Stimulated activated memory B cell treated with anti-CD40 and anti-IgM and Interleukin-4, amounts not matched to agents 10 μg/mL and 1 μg/mL and 100 μg/mL, for 72 hours (primary cell): Measurements from ENCODE around the gene SH3BP1.

Experiments used
- ATAC-seq: fragments of 150-1000 bp; cut with Tn5 transposase; 2 replicates; pipeline ENCODE4 v1.10.0; 2021
- H3K27ac Mint-ChIP-seq: one replicate; pipeline ENCODE4 v1.8.0; 2022; ENCODE audit warnings: mild to moderate bottlenecking, mixed read lengths
- H3K27me3 Mint-ChIP-seq: one replicate; pipeline ENCODE4 v1.8.0; 2022; ENCODE audit warnings: mixed read lengths
- H3K36me3 Mint-ChIP-seq: one replicate; pipeline ENCODE4 v1.8.0; 2022; ENCODE audit warnings: mixed read lengths
- H3K4me1 Mint-ChIP-seq: one replicate; pipeline ENCODE4 v1.8.0; 2022; ENCODE audit warnings: mixed read lengths
- H3K4me3 Mint-ChIP-seq: one replicate; pipeline ENCODE4 v1.8.0; 2022; ENCODE audit warnings: mild to moderate bottlenecking, moderate library complexity, mixed read lengths
- H3K9me3 Mint-ChIP-seq: one replicate; pipeline ENCODE4 v1.8.0; 2022; ENCODE audit warnings: mixed read lengths

Gene SH3BP1

GRCh38 chr22:37624876-37625275, 14.6 kb upstream of the SH3BP1 start:
- Mint-ChIP-seq H3K9me3 (no peaks in the 10 kb centered on the region), H3K36me3 (peaks cover 47% of the 10 kb centered on the region), H3K4me3 (no peak overlapping the region), H3K4me1 (peaks cover 79% of the 10 kb centered on the region), H3K27ac (peak overlapping the region; percentile 85), H3K27me3 (no peaks in the 10 kb centered on the region)
- ATAC-seq = no peak

- no peak for ATAC-seq
- Mint-ChIP-seq H3K4me1 (peaks cover 71% of the 10 kb centered on the region), H3K27ac (peak overlapping the region; percentile 85), H3K4me3 (peak overlapping the region; percentile 41), H3K36me3 (peaks cover 40% of the 10 kb centered on the region), H3K27me3 (no peaks in the 10 kb centered on the region), H3K9me3 (no peaks in the 10 kb centered on the region)
Observed at GRCh38 chr22:37625737-37626136, 13.7 kb upstream of the SH3BP1 start.

- no peaks in the 10 kb centered on the region for H3K27me3 Mint-ChIP-seq
- no peaks in the 10 kb centered on the region for H3K9me3 Mint-ChIP-seq
- H3K4me3 Mint-ChIP-seq = peak overlapping the region; percentile 41
- peaks cover 38% of the 10 kb centered on the region for H3K36me3 Mint-ChIP-seq
- peaks cover 69% of the 10 kb centered on the region for H3K4me1 Mint-ChIP-seq
- no peak for ATAC-seq
- peak overlapping the region; percentile 85 for H3K27ac Mint-ChIP-seq
Observed at GRCh38 chr22:37626144-37626543, 13.3 kb upstream of the SH3BP1 start.

- peak overlapping the region; percentile 85 for H3K27ac Mint-ChIP-seq
- peaks cover 73% of the 10 kb centered on the region for H3K4me1 Mint-ChIP-seq
- H3K4me3 Mint-ChIP-seq = peak overlapping the region; percentile 6
Observed at GRCh38 chr22:37626556-37627075, 12.9 kb upstream of the SH3BP1 start.

GRCh38 chr22:37627121-37627520, 12.3 kb upstream of the SH3BP1 start:
- Mint-ChIP-seq H3K36me3 (peaks cover 46% of the 10 kb centered on the region), H3K9me3 (no peaks in the 10 kb centered on the region), H3K27me3 (no peaks in the 10 kb centered on the region), H3K4me1 (peaks cover 78% of the 10 kb centered on the region), H3K27ac (peak overlapping the region; percentile 85), H3K4me3 (peak overlapping the region; percentile 25)
- no peak for ATAC-seq

More at GRCh38 chr22:37626556-37627075, 12.9 kb upstream of the SH3BP1 start:
- peaks cover 41% of the 10 kb centered on the region for H3K36me3 Mint-ChIP-seq
- ATAC-seq = no peak
- H3K27me3 Mint-ChIP-seq = no peaks in the 10 kb centered on the region
- H3K9me3 Mint-ChIP-seq = no peaks in the 10 kb centered on the region

- H3K27me3 Mint-ChIP-seq = no peaks in the 10 kb centered on the region
- H3K4me3 Mint-ChIP-seq = peak overlapping the region; percentile 25
- H3K4me1 Mint-ChIP-seq = peaks cover 82% of the 10 kb centered on the region
- ATAC-seq = peak; percentile 65
- H3K27ac Mint-ChIP-seq = peak overlapping the region; percentile 85
- H3K9me3 Mint-ChIP-seq = no peaks in the 10 kb centered on the region
- peaks cover 47% of the 10 kb centered on the region for H3K36me3 Mint-ChIP-seq
Observed at GRCh38 chr22:37627545-37627944, 11.9 kb upstream of the SH3BP1 start.

GRCh38 chr22:37628830-37629229, 10.6 kb upstream of the SH3BP1 start:
- peaks cover 43% of the 10 kb centered on the region for H3K36me3 Mint-ChIP-seq
- H3K27me3 Mint-ChIP-seq = no peaks in the 10 kb centered on the region
- no peaks in the 10 kb centered on the region for H3K9me3 Mint-ChIP-seq
- no peak overlapping the region for H3K4me3 Mint-ChIP-seq
- ATAC-seq = no peak
- peaks cover 83% of the 10 kb centered on the region for H3K4me1 Mint-ChIP-seq
- H3K27ac Mint-ChIP-seq = peak overlapping the region; percentile 85

- Mint-ChIP-seq H3K36me3 (peaks cover 34% of the 10 kb centered on the region), H3K27ac (no peak overlapping the region), H3K27me3 (no peaks in the 10 kb centered on the region), H3K9me3 (no peaks in the 10 kb centered on the region), H3K4me1 (peaks cover 83% of the 10 kb centered on the region), H3K4me3 (no peak overlapping the region)
- ATAC-seq = no peak
Observed at GRCh38 chr22:37629928-37630327, 9.5 kb upstream of the SH3BP1 start.

GRCh38 chr22:37630839-37631435, 8.5 kb upstream of the SH3BP1 start:
- Mint-ChIP-seq H3K36me3 (peaks cover 24% of the 10 kb centered on the region), H3K4me1 (peaks cover 83% of the 10 kb centered on the region), H3K27ac (peak overlapping the region; percentile 92), H3K4me3 (no peak overlapping the region), H3K27me3 (no peaks in the 10 kb centered on the region), H3K9me3 (no peaks in the 10 kb centered on the region)
- no peak for ATAC-seq

- Mint-ChIP-seq H3K36me3 (peaks cover 19% of the 10 kb centered on the region), H3K27ac (peak overlapping the region; percentile 92), H3K27me3 (no peaks in the 10 kb centered on the region), H3K4me3 (no peak overlapping the region), H3K9me3 (no peaks in the 10 kb centered on the region), H3K4me1 (peaks cover 83% of the 10 kb centered on the region)
- no peak for ATAC-seq
Observed at GRCh38 chr22:37631448-37632173, 7.9 kb upstream of the SH3BP1 start.

- ATAC-seq = no peak
- Mint-ChIP-seq H3K4me3 (no peak overlapping the region), H3K36me3 (peaks cover 19% of the 10 kb centered on the region), H3K27me3 (no peaks in the 10 kb centered on the region), H3K27ac (peak overlapping the region; percentile 92), H3K9me3 (no peaks in the 10 kb centered on the region), H3K4me1 (peaks cover 83% of the 10 kb centered on the region)
Observed at GRCh38 chr22:37632174-37633088, 7.0 kb upstream of the SH3BP1 start.

GRCh38 chr22:37633089-37633624, 6.3 kb upstream of the SH3BP1 start:
- Mint-ChIP-seq H3K9me3 (no peaks in the 10 kb centered on the region), H3K27me3 (no peaks in the 10 kb centered on the region), H3K4me1 (peaks cover 83% of the 10 kb centered on the region), H3K4me3 (peak overlapping the region; percentile 61), H3K27ac (peak overlapping the region; percentile 92), H3K36me3 (peaks cover 19% of the 10 kb centered on the region)
- ATAC-seq = peak; percentile 81

- peak overlapping the region; percentile 61 for H3K4me3 Mint-ChIP-seq
Observed at GRCh38 chr22:37633625-37634416, 5.6 kb upstream of the SH3BP1 start.

GRCh38 chr22:37634417-37634924, 5.0 kb upstream of the SH3BP1 start:
- H3K36me3 Mint-ChIP-seq = peaks cover 9% of the 10 kb centered on the region
- peak overlapping the region; percentile 58 for H3K4me3 Mint-ChIP-seq
- no peaks in the 10 kb centered on the region for H3K9me3 Mint-ChIP-seq
- no peaks in the 10 kb centered on the region for H3K27me3 Mint-ChIP-seq
- peaks cover 79% of the 10 kb centered on the region for H3K4me1 Mint-ChIP-seq
- no peak for ATAC-seq
- peak overlapping the region; percentile 92 for H3K27ac Mint-ChIP-seq

More at GRCh38 chr22:37633625-37634416, 5.6 kb upstream of the SH3BP1 start:
- Mint-ChIP-seq H3K4me1 (peaks cover 83% of the 10 kb centered on the region), H3K27ac (peak overlapping the region; percentile 92), H3K9me3 (no peaks in the 10 kb centered on the region), H3K27me3 (no peaks in the 10 kb centered on the region), H3K36me3 (peaks cover 16% of the 10 kb centered on the region)
- ATAC-seq = peak; percentile 89
